Esophagus squamous epithelium (tissue), 5 donors: ENCODE measurements around the gene CRADD. TPM values are rescaled to one million over a fixed set of nuclear protein-coding genes. Genes with fewer than 3 reads are reported as not detected.
"Not testable (repeated sequence)": the region's sequence is repeated elsewhere in the genome, so short reads cannot be mapped to it uniquely, and the experiment has no call there.

Experiments
- DNase-seq: peaks from one replicate; lab custom pipeline; 2025; lab: John Stamatoyannopoulos, UW
- H3K27ac ChIP-seq, 4 donors: fragments of 200-600 bp; sonication (generic); one replicate each; pipeline ENCODE4 v1.5.1; 2016 to 2019; ENCODE audit warnings: mild to moderate bottlenecking in 1 of 4
- H3K27me3 ChIP-seq, 4 donors: fragments of 200-600 bp; sonication (generic); 1 replicate in 3 of 4; 2 replicates in 1 of 4; pipeline versions ENCODE4 v1.5.1 to v1.6.0; 2017 to 2021; ENCODE audit warnings: antibody characterized with exemption in 1 of 4
- H3K36me3 ChIP-seq, 3 donors: fragments of 200-600 bp; sonication (generic); one replicate each; pipeline ENCODE4 v1.5.1; 2016 to 2019
- H3K4me1 ChIP-seq, 3 donors: fragments of 200-600 bp; sonication (generic); one replicate each; pipeline ENCODE4 v1.5.1; 2017 to 2019
- H3K4me3 ChIP-seq, 4 donors: fragments of 200-600 bp; sonication (generic); 1 replicate in 3 of 4; 2 replicates in 1 of 4; pipeline ENCODE4 v1.5.1; 2016 to 2019; ENCODE audit warnings: mild to moderate bottlenecking in 2 of 4, moderate library complexity in 1 of 4
- H3K9me3 ChIP-seq, 3 donors: fragments of 200-600 bp; sonication (generic); one replicate each; pipeline ENCODE4 v1.5.1; 2016 to 2019
- POLR2A ChIP-seq, 4 donors: fragments of 450-650 bp; IDR thresholded peaks; one replicate each; pipeline ENCODE4 v1.6.1; 2017; ENCODE audit warnings: antibody characterized with exemption in 4 of 4, mild to moderate bottlenecking in 4 of 4, moderate library complexity in 3 of 4
- WGBS, 2 donors: methylation state at CpG; one replicate each; pipeline ENCODE4 v1.1.5; 2018; 5-methylcytosine and 5-hydroxymethylcytosine counted together
- intact Hi-C: fragments of 100-400 bp; cut with DNase I; formaldehyde crosslinking; loops from one replicate; pipeline ENCODE4 v1.15.0; 2022
- total RNA-seq, 4 donors: library from RNA; depleted of rRNA; stranded (reverse); fragments of >200 nt; gene quantifications; one replicate each; pipeline ENCODE4 v1.1.0, GENCODE V29; 2016
- TF ChIP-seq, protein P1 (sequence below), 6 experiments: fragments of 450-650 bp in 4 of 6; fragments of 200-600 bp in 2 of 6; sonication (generic) in 2 of 6; IDR thresholded peaks; one replicate each; pipeline ENCODE4 v1.5.1; 2016 to 2019; ENCODE audit warnings: antibody characterized with exemption in 6 of 6, mild to moderate bottlenecking in 4 of 6, moderate library complexity in 4 of 6
- donor health status: DM: yes; HTN: yes; CAD: no.

The CRADD gene
- total RNA-seq, 4 donors from 2014 or later = 20.2 to 22.9 (median 21.7) TPM

DNA sequence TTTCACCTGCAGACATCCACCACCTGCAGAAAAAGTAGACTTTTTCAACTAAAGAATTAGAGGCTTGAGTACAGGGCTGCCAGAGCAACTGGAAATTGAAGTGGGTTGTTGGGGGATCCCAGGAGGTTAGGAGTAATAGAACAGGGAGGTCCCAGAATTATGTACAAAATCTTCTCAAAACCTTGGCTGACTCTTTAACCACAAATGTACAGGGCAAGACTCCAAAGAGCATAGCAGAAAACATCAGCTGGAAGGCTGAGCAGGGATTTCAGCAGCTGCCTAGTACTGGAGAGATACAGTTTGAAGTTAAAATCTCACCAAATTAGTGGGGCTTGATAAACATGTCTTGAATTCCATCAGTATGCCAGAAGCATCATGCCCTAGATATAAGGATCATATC is 191.6 kb downstream of the CRADD start:
- TF ChIP-seq, protein P1, sequence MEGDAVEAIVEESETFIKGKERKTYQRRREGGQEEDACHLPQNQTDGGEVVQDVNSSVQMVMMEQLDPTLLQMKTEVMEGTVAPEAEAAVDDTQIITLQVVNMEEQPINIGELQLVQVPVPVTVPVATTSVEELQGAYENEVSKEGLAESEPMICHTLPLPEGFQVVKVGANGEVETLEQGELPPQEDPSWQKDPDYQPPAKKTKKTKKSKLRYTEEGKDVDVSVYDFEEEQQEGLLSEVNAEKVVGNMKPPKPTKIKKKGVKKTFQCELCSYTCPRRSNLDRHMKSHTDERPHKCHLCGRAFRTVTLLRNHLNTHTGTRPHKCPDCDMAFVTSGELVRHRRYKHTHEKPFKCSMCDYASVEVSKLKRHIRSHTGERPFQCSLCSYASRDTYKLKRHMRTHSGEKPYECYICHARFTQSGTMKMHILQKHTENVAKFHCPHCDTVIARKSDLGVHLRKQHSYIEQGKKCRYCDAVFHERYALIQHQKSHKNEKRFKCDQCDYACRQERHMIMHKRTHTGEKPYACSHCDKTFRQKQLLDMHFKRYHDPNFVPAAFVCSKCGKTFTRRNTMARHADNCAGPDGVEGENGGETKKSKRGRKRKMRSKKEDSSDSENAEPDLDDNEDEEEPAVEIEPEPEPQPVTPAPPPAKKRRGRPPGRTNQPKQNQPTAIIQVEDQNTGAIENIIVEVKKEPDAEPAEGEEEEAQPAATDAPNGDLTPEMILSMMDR (IDR thresholded peaks at IDR 0.05) = no peak
- no peak for TF ChIP-seq POLR2A (IDR thresholded peaks at IDR 0.05)

GRCh38 chr12:93870020-93870795 is 193.0 kb downstream of the CRADD start:
- Histone ChIP-seq H3K9me3 (peaks cover 0 to 54% (median 30%) of the 10 kb centered on the region in 3 donors), H3K36me3 (no peaks in the 10 kb centered on the region), H3K4me3 (no peak overlapping the region), H3K4me1 (no peaks in the 10 kb centered on the region), H3K27me3 (no peaks in the 10 kb centered on the region), H3K27ac (no peak overlapping the region)
- TF ChIP-seq, protein P1 (IDR thresholded peaks at IDR 0.05) = no peak
- no peak for TF ChIP-seq POLR2A (IDR thresholded peaks at IDR 0.05)
- WGBS, 2 donors = 65 to 73% methylated on average over 5 of the region's 7 CpGs
- DNase-seq = no peak
- intact Hi-C loops = no loop called here

More for the DNA sequence above, 191.6 kb downstream of the CRADD start:
- Histone ChIP-seq H3K27me3 (no peaks in the 10 kb centered on the region), H3K27ac (no peak overlapping the region), H3K4me1 (no peaks in the 10 kb centered on the region), H3K4me3 (no peak overlapping the region), H3K9me3 (peaks cover 0 to 58% (median 30%) of the 10 kb centered on the region in 3 donors), H3K36me3 (no peaks in the 10 kb centered on the region)
- no peak for DNase-seq
- intact Hi-C loops = no loop called here

DNA sequence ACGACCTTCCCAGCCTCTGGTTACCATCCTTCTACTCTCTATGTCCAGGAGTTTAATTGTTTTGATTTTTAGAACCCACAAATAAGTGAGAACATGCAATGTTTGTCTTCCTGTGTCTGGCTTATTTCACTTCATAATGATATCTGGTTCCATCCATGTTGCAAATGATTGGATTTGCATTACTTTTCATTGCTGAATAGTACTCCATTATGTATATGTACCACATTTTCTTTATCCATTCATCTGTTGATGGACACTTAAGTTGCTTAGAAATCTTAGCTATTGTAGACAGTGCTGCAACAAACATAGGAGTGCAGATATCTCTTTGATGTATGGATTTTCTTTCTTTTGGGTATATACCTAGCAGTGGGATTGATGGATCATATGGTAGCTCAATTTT is 194.4 kb downstream of the CRADD start:
- DNase-seq, H3K36me3 ChIP-seq, H3K27ac ChIP-seq, intact Hi-C loops, H3K4me3 ChIP-seq, H3K4me1 ChIP-seq, H3K27me3 ChIP-seq: not testable (repeated sequence)
- H3K9me3 ChIP-seq = peaks cover 0 to 52% (median 26%) of the 10 kb centered on the region in 3 donors
- WGBS, 2 donors = 60 to 89% methylated on average over 1 of the region's 1 CpG

- Histone ChIP-seq H3K27ac (no peak overlapping the region), H3K36me3 (no peaks in the 10 kb centered on the region), H3K9me3 (peaks cover 0 to 52% (median 21%) of the 10 kb centered on the region in 3 donors), H3K4me1 (no peaks in the 10 kb centered on the region), H3K4me3 (no peak overlapping the region), H3K27me3 (no peaks in the 10 kb centered on the region)
- WGBS, 2 donors = 87 to 96% methylated on average over 5 of the region's 5 CpGs
- TF ChIP-seq POLR2A (IDR thresholded peaks at IDR 0.05) = no peak
- TF ChIP-seq, protein P1 (IDR thresholded peaks at IDR 0.05) = no peak
- no peak for DNase-seq
- intact Hi-C loops = no loop called here
Observed at GRCh38 chr12:93873561-93873960, 196.4 kb downstream of the CRADD start.

- Histone ChIP-seq H3K36me3 (no peaks in the 10 kb centered on the region), H3K9me3 (peaks cover 0 to 51% (median 21%) of the 10 kb centered on the region in 3 donors)
- WGBS, 2 donors = 60 to 73% methylated on average over 1 of the region's 1 CpG
Observed at GRCh38 chr12:93875157-93875556, 198.0 kb downstream of the CRADD start.

More at GRCh38 chr12:93875157-93875556, 198.0 kb downstream of the CRADD start:
- H3K4me1 ChIP-seq = no peaks in the 10 kb centered on the region
- TF ChIP-seq, protein P1 (IDR thresholded peaks at IDR 0.05) = no peak
- TF ChIP-seq POLR2A (IDR thresholded peaks at IDR 0.05) = no peak
- DNase-seq = no peak
- no peak overlapping the region for H3K4me3 ChIP-seq
- no peaks in the 10 kb centered on the region for H3K27me3 ChIP-seq
- no peak overlapping the region for H3K27ac ChIP-seq
- intact Hi-C loops = no loop called here
